K562 (cell line): ENCODE measurements around the gene PLCB4. TPM values are rescaled to one million over a fixed set of nuclear protein-coding genes. Genes with fewer than 3 reads are reported as not detected.

Source experiments
- ATAC-seq: fragments of 200-7000 bp; cut with Tn5 transposase; 3 replicates; pipeline ENCODE4 v1.9.1; 2020; ENCODE audit warnings: moderate library complexity
- BruUV-seq: library from RNA; stranded (reverse); fragments of 400-500 nt; replicated peaks from 2 replicates; lab custom pipeline; 2021; lab: Mats Ljungman, UMichigan
- CTCF ChIA-PET: fragments of 300-600 bp; formaldehyde crosslinking; extraction: SDS; loops from one replicate; lab custom pipeline; 2021; ENCODE audit warnings: low intra/inter-chr PET ratio; lab: Yijun Ruan, JAX
- POLR2A ChIA-PET: fragments of 300-600, 350-650 bp; sonication (Branson Sonifier 250); formaldehyde crosslinking; extraction: SDS; loops from one replicate; lab custom pipeline; 2021; ENCODE audit warnings: antibody characterized with exemption, inconsistent platforms; lab: Yijun Ruan, JAX
- DNase-seq, 4 experiments: peaks; one replicate each; pipeline versions ENCODE4 v3.0.0 to v3.0.0-alpha.2; 2011 to 2018; ENCODE audit warnings: low spot score in 3 of 4, mixed read lengths in 3 of 4; ENCODE audit errors: extremely low read depth in 1 of 4
- FAIRE-seq: peaks from 2 replicates; lab custom pipeline; 2011; peaks lifted over from hg19 to GRCh38; lab: Jason Lieb, UNC
- H2AFZ ChIP-seq: 2 replicates; pipeline ENCODE4 v1.6.0; 2011; ENCODE audit warnings: low read depth, low read length, control low read depth, inconsistent platforms
- H3K27ac ChIP-seq: fragments of 200-600 bp; 3 replicates; pipeline ENCODE4 v1.8.0; 2011; ENCODE audit warnings: low read depth, mild to moderate bottlenecking, control low read depth, inconsistent platforms, low read length, moderate library complexity, mixed read lengths; ENCODE audit errors: extremely low read depth
- H3K27me3 ChIP-seq, 2 experiments: fragments of 300-600 bp in 1 of 2; 2 replicates in 1 of 2; 3 replicates in 1 of 2; pipeline versions ENCODE4 v1.6.0 to v1.8.0; 2011; ENCODE audit warnings: inconsistent platforms in 2 of 2, low read length in 2 of 2, mild to moderate bottlenecking in 1 of 2, mixed read lengths in 1 of 2, moderate library complexity in 1 of 2; ENCODE audit not compliant: control insufficient read depth in 2 of 2, insufficient read depth in 2 of 2
- H3K36me3 ChIP-seq: fragments of 300-600 bp; 3 replicates; pipeline ENCODE4 v1.8.0; 2011; ENCODE audit warnings: mild to moderate bottlenecking, low read length, inconsistent platforms; ENCODE audit not compliant: control insufficient read depth, insufficient read depth
- H3K4me1 ChIP-seq, 2 experiments: fragments of 200-600 bp in 1 of 2; replicated peaks in 1 of 2; 2 replicates in 1 of 2; 3 replicates in 1 of 2; pipeline versions ENCODE4 v1.5.1 to v1.8.0; 2011; ENCODE audit warnings: inconsistent platforms in 2 of 2, low read length in 2 of 2, mild to moderate bottlenecking in 1 of 2, mixed read lengths in 1 of 2, moderate library complexity in 1 of 2; ENCODE audit not compliant: control insufficient read depth in 2 of 2, insufficient read depth in 2 of 2
- H3K4me2 ChIP-seq: 2 replicates; pipeline ENCODE4 v1.6.1; 2011; ENCODE audit warnings: low read length, control low read depth, inconsistent platforms, mixed read lengths; ENCODE audit not compliant: insufficient read depth
- H3K4me3 ChIP-seq: fragments of 200-600 bp; sonication (generic), shearing (Covaris generic); 2 replicates; pipeline ENCODE4 v1.5.1; 2016; ENCODE audit warnings: control low read depth, inconsistent platforms
- H3K79me2 ChIP-seq: fragments of 200-600 bp; 3 replicates; pipeline ENCODE4 v1.8.0; 2011; ENCODE audit warnings: low read length, inconsistent platforms; ENCODE audit not compliant: control insufficient read depth, insufficient read depth
- H3K9ac ChIP-seq, 2 experiments: 2 replicates each; pipeline versions ENCODE4 v1.6.0 to v1.6.1; 2011; ENCODE audit warnings: low read depth in 2 of 2, low read length in 2 of 2, control low read depth in 1 of 2, inconsistent platforms in 1 of 2, mild to moderate bottlenecking in 1 of 2, mixed read lengths in 1 of 2; ENCODE audit not compliant: insufficient read depth in 1 of 2
- H3K9me1 ChIP-seq: one replicate; pipeline ENCODE4 v1.6.0; 2011; ENCODE audit warnings: inconsistent platforms, mild to moderate bottlenecking, low read length, moderate library complexity; ENCODE audit not compliant: control insufficient read depth, insufficient read depth
- H3K9me3 ChIP-seq: replicated peaks from 2 replicates; pipeline ENCODE4 v1.5.1; 2011; ENCODE audit warnings: low read depth, low read length, inconsistent platforms; ENCODE audit not compliant: control insufficient read depth, insufficient read depth
- H4K20me1 ChIP-seq: replicated peaks from 2 replicates; pipeline ENCODE4 v1.6.1; 2011; ENCODE audit warnings: low read length, inconsistent platforms, mixed read lengths; ENCODE audit not compliant: control insufficient read depth, insufficient read depth
- ASH1L ChIP-seq: fragments of 450-650 bp; IDR thresholded peaks from 2 replicates; pipeline ENCODE4 v1.6.1; 2018; ENCODE audit warnings: borderline replicate concordance, mild to moderate bottlenecking, low read depth; ENCODE audit not compliant: partially characterized antibody
- CEBPB ChIP-seq: fragments of 450-650 bp; IDR thresholded peaks from 2 replicates; pipeline ENCODE4 v1.6.1; 2016; ENCODE audit warnings: missing genetic modification characterization, missing compliant biosample characterization
- DPF2 ChIP-seq: fragments of 450-650 bp; IDR thresholded peaks from 2 replicates; pipeline ENCODE4 v1.6.1; 2016
- E2F8 ChIP-seq: fragments of 450-650 bp; IDR thresholded peaks from 2 replicates; pipeline ENCODE4 v1.7.1; 2018; ENCODE audit warnings: mild to moderate bottlenecking, low read depth; ENCODE audit not compliant: partially characterized antibody
- GMEB1 ChIP-seq: fragments of 250-450 bp; sonication (Bioruptor Pico); IDR thresholded peaks from 2 replicates; pipeline ENCODE4 v1.4.0; 2020; ENCODE audit warnings: mild to moderate bottlenecking
- NEUROD1 ChIP-seq: fragments of 150-350 bp; IDR thresholded peaks from 2 replicates; pipeline ENCODE4 v1.6.1; 2014; ENCODE audit warnings: borderline replicate concordance, low read length, low read depth; ENCODE audit not compliant: partially characterized antibody
- POLR2A ChIP-seq: fragments of 450-650 bp; conservative IDR thresholded peaks from 2 replicates; pipeline ENCODE4 v1.6.1; 2016
- TBL1XR1 ChIP-seq, 2 experiments: IDR thresholded peaks; 2 replicates each; pipeline ENCODE4 v1.6.1; 2012; ENCODE audit warnings: improper control_type of control experiment in 2 of 2, low read length in 2 of 2, mild to moderate bottlenecking in 1 of 2
- ZBTB7A ChIP-seq: IDR thresholded peaks from 2 replicates; pipeline ENCODE4 v1.6.1; 2011; ENCODE audit warnings: low read depth, mild to moderate bottlenecking, low read length, moderate library complexity, borderline replicate concordance; ENCODE audit not compliant: control insufficient read depth
- ZNF449 ChIP-seq: fragments of 250-450 bp; sonication (Bioruptor Pico); IDR thresholded peaks from 2 replicates; pipeline ENCODE4 v1.8.0; 2022; ENCODE audit warnings: moderate library complexity, mild to moderate bottlenecking, inconsistent platforms
- ZNF76 ChIP-seq: fragments of 250-450 bp; sonication (Bioruptor Pico); IDR thresholded peaks from 2 replicates; pipeline ENCODE4 v1.4.0; 2020; ENCODE audit warnings: mild to moderate bottlenecking, moderate library complexity, borderline replicate concordance
- WGBS: fragments of 100-300 bp; shearing (Covaris generic); methylation state at CpG from one replicate; pipeline ENCODE4 v1.1.6; 2016; ENCODE audit warnings: low coverage, mixed read lengths; ENCODE audit not compliant: insufficient coverage; ENCODE audit errors: missing lambda C conversion rate; 5-methylcytosine and 5-hydroxymethylcytosine counted together
- in situ Hi-C: fragments of 300-500 bp; cut with MboI; formaldehyde crosslinking; loops from 4 replicates; pipeline ENCODE4 v1.15.0; 2018; ENCODE audit warnings: inconsistent platforms, mixed read lengths
- intact Hi-C: fragments of 100-400 bp; cut with micrococcal nuclease; formaldehyde crosslinking; loops from 2 replicates; pipeline ENCODE4 v1.14.2; 2022
- polyA plus RNA-seq, 8 experiments: library from polyadenylated mRNA; depleted of rRNA in 4 of 8; stranded (reverse) in 5 of 8; unstranded in 3 of 8; fragments of >200 nt; fragmentation: Nextera tagmentation in 2 of 8; fragmentation: Illumina TruSeq in 1 of 8; extraction: Ambion mirVana in 2 of 8; extraction: Trizol in 1 of 8; gene quantifications; 2 replicates each; pipeline versions ENCODE4 v1.2.1 to v1.2.3, GENCODE V29; 2011 to 2014; ENCODE audit warnings: inconsistent platforms in 1 of 8, missing spikeins in 1 of 8
- total RNA-seq, 7 experiments: library from RNA; depleted of rRNA in 6 of 7; stranded (reverse); fragments of >200 nt in 6 of 7; fragmentation: Illumina TruSeq in 2 of 7; extraction: Trizol in 2 of 7; gene quantifications; 2 replicates each; pipeline versions ENCODE4 v1.2.1 to v1.2.3, GENCODE V29; 2011 to 2021; ENCODE audit warnings: low replicate concordance in 1 of 7

PLCB4 gene
- total and polyA plus RNA-seq, 9 of the 15 experiments (the other 6 are each of a cell fraction or from before 2014, with no cell fraction given) = 0.20 to 2.9 (median 0.52) TPM

GRCh38 chr20:9411833-9412232 lies 342.9 kb downstream of the PLCB4 start:
- Histone ChIP-seq H3K36me3 (no peaks in the 10 kb centered on the region), H2AFZ (no peak overlapping the region), H3K27ac (no peak overlapping the region), H3K9me3 (no peaks in the 10 kb centered on the region), H3K4me3 (no peak overlapping the region), H3K9ac (no peak overlapping the region), H3K9me1 (no peaks in the 10 kb centered on the region), H3K4me2 (no peak overlapping the region), H3K27me3 (no peaks in the 10 kb centered on the region), H4K20me1 (no peaks in the 10 kb centered on the region), H3K4me1 (no peaks in the 10 kb centered on the region), H3K79me2 (no peaks in the 10 kb centered on the region)
- no peak for TF ChIP-seq E2F8
- no peak for TF ChIP-seq ZNF449 (CRISPR knock-in tag)
- no peak for TF ChIP-seq TBL1XR1 (IDR thresholded peaks at IDR 0.05; ENCODE audit: low read length in 2 of 2)
- TF ChIP-seq ZBTB7A = no peak
- TF ChIP-seq CEBPB (tag) = no peak
- no peak for TF ChIP-seq DPF2
- TF ChIP-seq NEUROD1 = no peak
- no peak for TF ChIP-seq GMEB1 (CRISPR knock-in tag)
- TF ChIP-seq ZNF76 (CRISPR knock-in tag) = no peak
- TF ChIP-seq ASH1L = no peak
- no peak for TF ChIP-seq POLR2A
- WGBS = 0% methylated on average over 1 of the region's 1 CpG
- DNase-seq = no peak
- no peak for ATAC-seq
- no peak for FAIRE-seq
- intact Hi-C loops (no loop called here), in situ Hi-C loops (no loop called here)
- no TSS peak for BruUV-seq
- ChIA-PET POLR2A (no interaction called here), CTCF (interaction anchor here (1.5 kb wide), 1 partner anchor 196 kb away, joined by 3 read pairs; no protein-coding TSS in a partner anchor)
